Measurements from ENCODE around the gene ANKEF1. TPM values are rescaled to one million over a fixed set of nuclear protein-coding genes. Genes with fewer than 3 reads are reported as not detected.

Gene ANKEF1
- total RNA-seq, 1 experiment from 2014 or later, result 11.6 TPM

DNA sequence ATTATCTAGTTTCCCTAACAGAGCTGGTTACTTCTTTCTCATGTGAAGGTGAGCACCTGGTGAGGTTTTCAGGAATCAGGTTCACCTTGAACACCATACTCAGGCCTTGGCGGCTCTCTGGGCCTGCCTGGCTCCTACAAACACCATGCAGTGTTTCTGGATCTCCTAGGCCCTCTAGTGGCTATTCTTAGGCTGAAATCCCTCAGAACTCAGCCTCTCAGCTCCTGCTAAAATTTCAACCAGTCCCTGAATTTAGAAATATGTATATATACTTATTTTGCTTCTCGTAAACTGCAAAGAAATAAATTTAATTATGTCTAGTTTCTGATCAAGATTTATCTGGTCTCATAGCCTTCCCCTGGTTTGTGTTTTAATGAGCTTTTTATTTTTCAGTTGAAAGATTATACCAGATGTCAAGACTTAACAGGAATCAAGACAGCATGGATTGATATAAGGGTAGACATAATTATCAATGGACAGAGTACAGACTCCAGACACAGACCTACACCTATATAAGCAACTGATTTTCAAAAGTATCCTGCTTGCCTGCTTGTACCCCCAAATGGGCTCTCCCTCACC, 55.9 kb downstream of the ANKEF1 start:
- ChIA-PET POLR2A (ENCODE audit: unreplicated experiment) (interaction anchor here (0.6 kb wide), 1 partner anchor 42 kb away, joined by 3 read pairs; no protein-coding TSS in a partner anchor), CTCF (interaction anchor here (0.6 to 1.6 kb wide), 6 partner anchors 14 to 473 kb away, joined by 3 to 36 read pairs (median 6); no protein-coding TSS in a partner anchor)
- Histone ChIP-seq H3K27me3 (ENCODE audit: low read length) (peaks cover 2% of the 10 kb centered on the region; the same call in 1 of the 2 replicates), H3F3A (ENCODE audit: low read length, unreplicated experiment) (no peaks in the 10 kb centered on the region), H3K27ac (ENCODE audit: low read length) (no peak overlapping the region), H3K9ac (ENCODE audit: low read length) (no peak overlapping the region), H3K9me2 (replicated peaks; ENCODE audit: low read length) (no peaks in the 10 kb centered on the region), H3K36me3 (ENCODE audit: low read depth, low read length) (no peaks in the 10 kb centered on the region), H2AFZ (ENCODE audit: low read length) (no peak overlapping the region), H4K20me1 (ENCODE audit: low read length) (no peaks in the 10 kb centered on the region), H3K4me2 (ENCODE audit: low read length) (no peak overlapping the region), H3K4me1 (ENCODE audit: insufficient read depth, low read length) (peaks cover 19% of the 10 kb centered on the region), H3K79me2 (ENCODE audit: low read length) (no peaks in the 10 kb centered on the region), H3K9me3 (ENCODE audit: low read length) (no peaks in the 10 kb centered on the region), H3K4me3 (ENCODE audit: low read length) (no peak overlapping the region)
- DNase-seq (peak; percentile 81), ATAC-seq (peak; percentile 84)
- no peak for TF ChIP-seq EZH2 (IDR thresholded peaks at IDR 0.05; ENCODE audit: low read length, unreplicated experiment)
- TF ChIP-seq, protein P1, sequence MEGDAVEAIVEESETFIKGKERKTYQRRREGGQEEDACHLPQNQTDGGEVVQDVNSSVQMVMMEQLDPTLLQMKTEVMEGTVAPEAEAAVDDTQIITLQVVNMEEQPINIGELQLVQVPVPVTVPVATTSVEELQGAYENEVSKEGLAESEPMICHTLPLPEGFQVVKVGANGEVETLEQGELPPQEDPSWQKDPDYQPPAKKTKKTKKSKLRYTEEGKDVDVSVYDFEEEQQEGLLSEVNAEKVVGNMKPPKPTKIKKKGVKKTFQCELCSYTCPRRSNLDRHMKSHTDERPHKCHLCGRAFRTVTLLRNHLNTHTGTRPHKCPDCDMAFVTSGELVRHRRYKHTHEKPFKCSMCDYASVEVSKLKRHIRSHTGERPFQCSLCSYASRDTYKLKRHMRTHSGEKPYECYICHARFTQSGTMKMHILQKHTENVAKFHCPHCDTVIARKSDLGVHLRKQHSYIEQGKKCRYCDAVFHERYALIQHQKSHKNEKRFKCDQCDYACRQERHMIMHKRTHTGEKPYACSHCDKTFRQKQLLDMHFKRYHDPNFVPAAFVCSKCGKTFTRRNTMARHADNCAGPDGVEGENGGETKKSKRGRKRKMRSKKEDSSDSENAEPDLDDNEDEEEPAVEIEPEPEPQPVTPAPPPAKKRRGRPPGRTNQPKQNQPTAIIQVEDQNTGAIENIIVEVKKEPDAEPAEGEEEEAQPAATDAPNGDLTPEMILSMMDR (conservative IDR thresholded peaks at IDR 0.05; ENCODE audit: low read depth, low read length), result peak; percentile 93
- no TSS peak for BruUV-seq (replicated peaks)
- intact Hi-C loops (cut with micrococcal nuclease), result loop anchor here (1.0 to 5.0 kb wide), 4 partner anchors 14 to 1452 kb away; no protein-coding TSS in a partner anchor

DNA sequence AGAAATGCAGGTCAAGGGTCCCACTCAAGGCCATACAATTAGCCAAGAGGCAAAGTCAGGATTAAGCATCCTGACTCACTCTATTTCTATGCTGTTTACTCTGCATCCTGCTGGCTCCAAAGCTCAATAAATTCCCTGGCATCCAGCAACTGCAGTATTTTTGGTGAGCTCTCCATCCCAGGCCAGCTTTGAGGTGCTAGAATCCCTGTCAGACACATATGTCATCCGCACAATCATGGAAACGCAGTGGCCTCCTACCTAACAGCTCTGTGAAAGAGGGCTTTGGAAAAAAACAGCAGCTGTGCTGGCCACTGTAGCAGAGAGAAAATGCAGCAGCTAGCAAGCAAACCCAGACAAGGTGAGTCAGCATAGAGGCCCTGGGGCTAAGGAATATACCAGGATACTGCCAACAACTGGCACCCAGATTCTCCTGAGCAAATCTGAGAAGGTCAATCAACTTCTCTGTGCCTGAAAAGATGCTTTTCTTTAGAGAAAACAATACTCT, 58.4 kb downstream of the ANKEF1 start:
- peak; percentile 90 for DNase-seq
- no peaks in the 10 kb centered on the region for H3F3A ChIP-seq (ENCODE audit: low read length, unreplicated experiment)
- no peaks in the 10 kb centered on the region for H3K36me3 ChIP-seq (ENCODE audit: low read depth, low read length)
- no peaks in the 10 kb centered on the region for H3K9me3 ChIP-seq (ENCODE audit: low read length)
- H3K4me3 ChIP-seq (ENCODE audit: low read length), result no peak overlapping the region
- no TSS peak for BruUV-seq (replicated peaks)
- no peaks in the 10 kb centered on the region for H3K27me3 ChIP-seq (ENCODE audit: low read length)
- ChIA-PET CTCF (interaction anchor here (1.0 to 1.2 kb wide), 2 partner anchors 106 to 115 kb away, joined by 4 to 9 read pairs; no protein-coding TSS in a partner anchor), POLR2A (ENCODE audit: unreplicated experiment) (interaction anchor here (0.8 kb wide), 1 partner anchor 17 kb away, joined by 3 read pairs; no protein-coding TSS in a partner anchor)
- no peaks in the 10 kb centered on the region for H4K20me1 ChIP-seq (ENCODE audit: low read length)
- H3K9me2 ChIP-seq (replicated peaks; ENCODE audit: low read length), result no peaks in the 10 kb centered on the region
- H3K4me1 ChIP-seq (ENCODE audit: insufficient read depth, low read length), result peaks cover 19% of the 10 kb centered on the region
- peak overlapping the region; percentile 50 for H3K27ac ChIP-seq (ENCODE audit: low read length)
- intact Hi-C loops (cut with micrococcal nuclease), result loop anchor here (1.0 to 5.0 kb wide), 3 partner anchors 52 to 1449 kb away; no protein-coding TSS in a partner anchor
- ATAC-seq, result peak; percentile 85
- no peak overlapping the region for H2AFZ ChIP-seq (ENCODE audit: low read length)
- no peaks in the 10 kb centered on the region for H3K79me2 ChIP-seq (ENCODE audit: low read length)
- TF ChIP-seq, protein P1 (conservative IDR thresholded peaks at IDR 0.05; ENCODE audit: low read depth, low read length), result no peak
- TF ChIP-seq EZH2 (IDR thresholded peaks at IDR 0.05; ENCODE audit: low read length, unreplicated experiment), result no peak
- H3K9ac ChIP-seq (ENCODE audit: low read length), result no peak overlapping the region
- H3K4me2 ChIP-seq (ENCODE audit: low read length), result peak overlapping the region; percentile 61

DNA sequence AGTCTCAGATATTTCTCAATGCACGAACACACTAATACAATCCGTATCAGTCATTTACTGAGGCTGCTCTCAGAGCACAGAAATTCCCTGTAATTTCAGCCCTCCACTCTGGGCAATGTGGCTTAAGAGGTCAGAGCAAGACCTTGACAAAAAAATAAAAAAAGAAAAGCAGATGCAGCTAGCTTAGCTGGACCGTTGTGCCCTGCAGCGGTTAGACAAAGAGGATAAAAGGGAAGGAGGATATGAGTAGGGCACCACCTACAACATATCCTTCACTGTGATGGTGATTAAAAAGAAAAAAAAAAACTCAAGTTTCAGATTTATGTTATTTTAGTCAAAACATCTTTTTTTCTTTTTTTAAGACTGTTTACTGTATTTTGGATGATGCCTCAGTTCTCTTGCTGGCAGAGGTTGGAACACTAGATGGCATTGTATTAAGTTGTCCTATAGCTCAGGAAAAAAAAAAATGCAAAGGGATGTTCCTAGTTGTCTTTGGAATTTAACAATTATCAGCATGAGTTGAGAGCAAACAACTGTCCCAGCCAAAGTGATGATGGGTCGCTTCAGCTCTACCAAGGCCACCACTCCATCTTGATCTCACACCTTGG, 59.9 kb downstream of the ANKEF1 start:
- H3K27ac ChIP-seq (ENCODE audit: low read length), result no peak overlapping the region
- no peak for ATAC-seq
- no peaks in the 10 kb centered on the region for H3F3A ChIP-seq (ENCODE audit: low read length, unreplicated experiment)
- H3K79me2 ChIP-seq (ENCODE audit: low read length), result no peaks in the 10 kb centered on the region
- H3K36me3 ChIP-seq (ENCODE audit: low read depth, low read length), result no peaks in the 10 kb centered on the region
- H3K4me2 ChIP-seq (ENCODE audit: low read length), result no peak overlapping the region
- BruUV-seq (replicated peaks), result no TSS peak
- intact Hi-C loops (cut with micrococcal nuclease), result loop anchor here (5.0 kb wide), 1 partner anchor 1448 kb away; no protein-coding TSS in a partner anchor
- POLR2A ChIA-PET (ENCODE audit: unreplicated experiment), result no interaction called here
- CTCF ChIA-PET, result interaction anchor here (0.6 to 1.0 kb wide), 2 partner anchors 116 to 1389 kb away, joined by 5 to 8 read pairs; no protein-coding TSS in a partner anchor
- TF ChIP-seq, protein P1 (conservative IDR thresholded peaks at IDR 0.05; ENCODE audit: low read depth, low read length), result peak; percentile 54; the same call in 1 of the 2 replicates
- TF ChIP-seq EZH2 (IDR thresholded peaks at IDR 0.05; ENCODE audit: low read length, unreplicated experiment), result no peak
- TF ChIP-seq EZH2phosphoT487 (IDR thresholded peaks at IDR 0.05; ENCODE audit: borderline replicate concordance, low read length), result no peak
- no peaks in the 10 kb centered on the region for H3K27me3 ChIP-seq (ENCODE audit: low read length)
- no peak for DNase-seq
- H3K4me3 ChIP-seq (ENCODE audit: low read length), result no peak overlapping the region
- H4K20me1 ChIP-seq (ENCODE audit: low read length), result no peaks in the 10 kb centered on the region
- H3K4me1 ChIP-seq (ENCODE audit: insufficient read depth, low read length), result peaks cover 19% of the 10 kb centered on the region
- no peak overlapping the region for H3K9ac ChIP-seq (ENCODE audit: low read length)
- H3K9me2 ChIP-seq (replicated peaks; ENCODE audit: low read length), result no peaks in the 10 kb centered on the region
- H2AFZ ChIP-seq (ENCODE audit: low read length), result no peak overlapping the region
- no peaks in the 10 kb centered on the region for H3K9me3 ChIP-seq (ENCODE audit: low read length)

Measured in PC-3 (cell line).